Measurements from ENCODE around the gene GNPTG. TPM values are rescaled to one million over a fixed set of nuclear protein-coding genes. Genes with fewer than 3 reads are reported as not detected.

GNPTG gene
- total and polyA plus RNA-seq, 2 of the 8 experiments (the other 6 are each of a cell fraction or from before 2014, with no cell fraction given): 26.2 to 51.2 TPM

- H3K4me2 ChIP-seq (ENCODE audit: insufficient read depth in 1 of 2, low read depth in 2 of 2, low read length in 2 of 2): no peak overlapping the region
- peaks cover 12 to 13% of the 10 kb centered on the region in 2 experiments for H4K20me1 ChIP-seq (replicated peaks in 1 of 2; ENCODE audit: control insufficient read depth in 1 of 2, insufficient read depth in 2 of 2, low read length in 2 of 2)
- H3K79me1 ChIP-seq (ENCODE audit: low read depth, low read length): peaks cover 3% of the 10 kb centered on the region; the same call in 1 of the 2 replicates
- H2AFZ ChIP-seq (ENCODE audit: low read length): no peak overlapping the region
- 76% methylated on average over 4 of the region's 4 CpGs; no CpG with 5 or more reads in 1 of the 2 experiments for WGBS, 2 experiments (ENCODE audit: extremely low coverage in 1 of 2, insufficient coverage in 1 of 2, insufficient read length in 1 of 2, insufficient replicate concordance in 2 of 2, low coverage in 1 of 2, low lambda C conversion rate in 2 of 2, missing lambda C conversion rate in 1 of 2)
- no peak overlapping the region for H2BK15ac ChIP-seq (ENCODE audit: low read length)
- H2BK5ac ChIP-seq (ENCODE audit: low read depth, low read length): no peak overlapping the region
- ChIA-PET CTCF (ENCODE audit: partially characterized antibody) (interaction anchor here (1.2 to 2.9 kb wide), 5 partner anchors 9 to 233 kb away, joined by 3 to 7 read pairs (median 4); no protein-coding TSS in a partner anchor), POLR2A (ENCODE audit: partially characterized antibody) (interaction anchor here (1.0 kb wide), 1 partner anchor 9 kb away, joined by 3 read pairs; no protein-coding TSS in a partner anchor)
- H4K5ac ChIP-seq (ENCODE audit: insufficient read length, low read depth, low read length): no peak overlapping the region
- H3K36me3 ChIP-seq (ENCODE audit: control insufficient read depth in 2 of 4, insufficient read depth in 4 of 4, low read length in 3 of 4): no peaks in the 10 kb centered on the region
- H3K79me2 ChIP-seq (ENCODE audit: control insufficient read depth in 1 of 2, insufficient read depth in 2 of 2, low read length in 2 of 2): peaks cover 15 to 18% of the 10 kb centered on the region in 2 experiments
- peaks cover 22% of the 10 kb centered on the region for H3K23me2 ChIP-seq (ENCODE audit: low read depth, low read length)
- no peaks in the 10 kb centered on the region for H3K27me3 ChIP-seq (replicated peaks in 1 of 4; ENCODE audit: control insufficient read depth in 3 of 4, extremely low read depth in 1 of 4, insufficient read depth in 3 of 4, low read length in 3 of 4)
- H3K27ac ChIP-seq (ENCODE audit: low read depth, low read length): no peak overlapping the region
- peaks cover 0 to 18% (median 11%) of the 10 kb centered on the region in 4 experiments; a peak in 6 of 7 replicates for H3K4me1 ChIP-seq (replicated peaks in 1 of 4; ENCODE audit: control insufficient read depth in 3 of 4, insufficient read depth in 4 of 4, low read length in 3 of 4)
- H2BK20ac ChIP-seq (ENCODE audit: low read length): no peak overlapping the region
- DNase-seq (ENCODE audit: low read depth in 1 of 2, low spot score in 2 of 2) (no peak), FAIRE-seq (no peak)
- no peak overlapping the region for H2BK120ac ChIP-seq (replicated peaks; ENCODE audit: low read depth, low read length)
- no peak overlapping the region for H3K23ac ChIP-seq (ENCODE audit: insufficient read length)
- H3K4me3 ChIP-seq (ENCODE audit: extremely low read depth in 1 of 4, insufficient read depth in 2 of 4, low read depth in 3 of 4, low read length in 4 of 4): no peak overlapping the region
- no peak overlapping the region for H3K56ac ChIP-seq (replicated peaks; ENCODE audit: insufficient read length, low read depth, low read length)
- no peak overlapping the region for H4K91ac ChIP-seq (replicated peaks; ENCODE audit: insufficient read length, low read length)
- no peak overlapping the region for H2AK5ac ChIP-seq (ENCODE audit: low read depth, low read length)
- no peaks in the 10 kb centered on the region for H3K9me3 ChIP-seq (ENCODE audit: insufficient read depth in 2 of 2, low read depth in 1 of 2, low read length in 1 of 2)
- no peak overlapping the region; the same call in 1 of the 2 replicates for H4K8ac ChIP-seq (ENCODE audit: extremely low read depth, insufficient read depth, low read length)
- H2BK12ac ChIP-seq (ENCODE audit: low read depth, low read length): no peak overlapping the region
- no peak overlapping the region for H3K14ac ChIP-seq (ENCODE audit: insufficient read length)
- H3K4ac ChIP-seq (replicated peaks; ENCODE audit: insufficient read length, low read depth, low read length): no peak overlapping the region
- no peak overlapping the region for H3K9ac ChIP-seq (replicated peaks in 1 of 4; ENCODE audit: extremely low read depth in 1 of 4, low read depth in 3 of 4, low read length in 3 of 4)
- H3K18ac ChIP-seq (ENCODE audit: extremely low read depth, low read length): no peak overlapping the region
- TF ChIP-seq SAP30 (IDR thresholded peaks at IDR 0.05; ENCODE audit: insufficient read depth, insufficient replicate concordance, low read length) (no peak), CREB1 (IDR thresholded peaks at IDR 0.05) (no peak), SIRT6 (IDR thresholded peaks at IDR 0.05; ENCODE audit: low read length) (no peak)
These were observed 45.4 kb upstream of the GNPTG start for GRCh38 chr16:1306334-1306733.
